ENCODE results near the gene ACP3.
"Not testable (repeated sequence)": the region's sequence is repeated elsewhere in the genome, so short reads cannot be mapped to it uniquely, and the experiment has no call there.

The ACP3 gene

GRCh38 chr3:132380920-132381319, 63.7 kb downstream of the ACP3 start:
- H3K9ac ChIP-seq, result no peak overlapping the region

DNA sequence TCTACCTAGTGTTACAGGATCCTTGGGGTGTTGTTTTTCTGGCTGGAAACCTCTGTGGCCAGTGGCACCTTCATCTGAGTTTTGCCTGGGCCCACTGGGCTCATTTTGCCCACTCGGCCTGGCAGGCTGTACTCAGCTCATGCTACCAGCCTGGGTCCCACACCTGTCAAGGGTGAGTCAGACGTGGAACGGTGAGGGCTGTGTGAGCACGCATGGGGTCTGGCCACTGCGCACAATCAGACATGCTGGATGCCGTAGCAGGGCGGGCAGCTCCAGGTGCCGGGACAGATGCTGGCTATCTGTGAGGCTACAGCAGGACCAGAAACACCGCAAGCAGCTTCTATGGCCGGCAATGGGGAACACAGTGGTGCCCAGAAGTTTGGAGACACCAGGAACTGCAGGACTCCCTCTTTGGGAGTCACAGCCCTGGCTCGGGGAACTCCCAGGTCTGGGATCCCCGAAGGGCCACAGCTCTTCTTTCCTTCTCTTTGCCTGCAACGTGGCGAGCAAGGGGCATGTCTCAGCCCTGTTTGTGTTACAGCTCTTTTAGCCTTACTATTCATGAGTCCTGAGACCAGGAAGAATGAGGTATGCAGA, 64.2 kb downstream of the ACP3 start:
- Histone ChIP-seq H3K4me2 (peak overlapping the region in 2 of 11 experiments; percentile 33 to 45; a peak in 3 of 22 replicates), H3K36me3 (peaks cover 0 to 39% (median 0%) of the 10 kb centered on the region in 11 experiments; a peak in 4 of 22 replicates), H3K27ac (no peak overlapping the region), H3K4me1 (peaks cover 4 to 17% (median 7%) of the 10 kb centered on the region in 10 experiments), H4K20me1 (no peaks in the 10 kb centered on the region), H3K27me3 (no peaks in the 10 kb centered on the region), H3K9me3 (replicated peaks in 1 of 11) (peaks cover 20 to 32% (median 25%) of the 10 kb centered on the region in 11 experiments), H3K9ac (no peak overlapping the region), H3K4me3 (no peak overlapping the region)
- TF ChIP-seq Cebpa-rat (IDR thresholded peaks at IDR 0.05), result no peak

More at GRCh38 chr3:132380920-132381319, 63.7 kb downstream of the ACP3 start:
- peaks cover 0 to 12% (median 3%) of the 10 kb centered on the region in 10 experiments; a peak in 11 of 20 replicates for H3K4me1 ChIP-seq
- H4K20me1 ChIP-seq, result no peaks in the 10 kb centered on the region
- peaks cover 0 to 39% (median 0%) of the 10 kb centered on the region in 11 experiments; a peak in 4 of 22 replicates for H3K36me3 ChIP-seq
- H3K27ac ChIP-seq, result no peak overlapping the region
- peak overlapping the region in 2 of 11 experiments; percentile 33 to 45; a peak in 3 of 22 replicates for H3K4me2 ChIP-seq
- H3K27me3 ChIP-seq, result no peaks in the 10 kb centered on the region
- peaks cover 20 to 32% (median 25%) of the 10 kb centered on the region in 11 experiments for H3K9me3 ChIP-seq (replicated peaks in 1 of 11)
- no peak overlapping the region for H3K4me3 ChIP-seq
- TF ChIP-seq Cebpa-rat (IDR thresholded peaks at IDR 0.05), result no peak

DNA sequence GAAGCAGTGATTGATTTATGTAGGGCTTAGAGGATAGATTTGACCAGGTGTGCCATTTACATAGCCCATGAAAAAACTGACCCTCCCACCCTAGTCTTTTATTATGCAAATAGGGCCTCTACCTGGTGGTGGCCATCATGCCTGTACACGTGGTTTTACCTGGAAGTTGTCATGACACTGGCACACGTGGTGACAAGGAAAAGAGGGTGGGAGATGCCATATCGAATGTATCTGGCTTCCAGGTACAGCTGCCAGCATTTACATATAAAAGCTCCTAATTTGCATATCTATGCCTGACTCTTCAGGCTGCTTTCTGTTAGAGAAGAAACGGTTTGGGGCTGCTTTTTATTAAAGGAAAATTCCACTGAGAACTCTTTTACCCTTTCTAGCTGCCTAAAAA, 65.1 kb downstream of the ACP3 start:
- peaks cover 0 to 33% (median 0%) of the 10 kb centered on the region in 11 experiments; a peak in 4 of 22 replicates for H3K36me3 ChIP-seq
- no peak overlapping the region for H3K4me2 ChIP-seq
- no peak for TF ChIP-seq Cebpa-rat (IDR thresholded peaks at IDR 0.05)
- peaks cover 13 to 25% (median 16%) of the 10 kb centered on the region in 10 experiments for H3K4me1 ChIP-seq
- peaks cover 20 to 30% (median 25%) of the 10 kb centered on the region in 11 experiments for H3K9me3 ChIP-seq (replicated peaks in 1 of 11)
- H3K9ac ChIP-seq, result no peak overlapping the region
- no peak overlapping the region for H3K27ac ChIP-seq
- H3K4me3 ChIP-seq, result no peak overlapping the region
- H3K27me3 ChIP-seq, result no peaks in the 10 kb centered on the region
- H4K20me1 ChIP-seq, result no peaks in the 10 kb centered on the region

- H3K9ac ChIP-seq, result no peak overlapping the region
- peaks cover 20 to 30% (median 25%) of the 10 kb centered on the region in 11 experiments for H3K9me3 ChIP-seq (replicated peaks in 1 of 11)
- H3K36me3 ChIP-seq, result peaks cover 0 to 28% (median 0%) of the 10 kb centered on the region in 11 experiments; a peak in 4 of 22 replicates
- no peak for TF ChIP-seq Cebpa-rat (IDR thresholded peaks at IDR 0.05)
- H3K4me1 ChIP-seq, result peaks cover 14 to 26% (median 18%) of the 10 kb centered on the region in 10 experiments
- no peaks in the 10 kb centered on the region for H4K20me1 ChIP-seq
- no peaks in the 10 kb centered on the region for H3K27me3 ChIP-seq
- no peak overlapping the region for H3K27ac ChIP-seq
- H3K4me2 ChIP-seq, result no peak overlapping the region
- no peak overlapping the region for H3K4me3 ChIP-seq
These were observed 65.5 kb downstream of the ACP3 start for GRCh38 chr3:132382688-132383194.

DNA sequence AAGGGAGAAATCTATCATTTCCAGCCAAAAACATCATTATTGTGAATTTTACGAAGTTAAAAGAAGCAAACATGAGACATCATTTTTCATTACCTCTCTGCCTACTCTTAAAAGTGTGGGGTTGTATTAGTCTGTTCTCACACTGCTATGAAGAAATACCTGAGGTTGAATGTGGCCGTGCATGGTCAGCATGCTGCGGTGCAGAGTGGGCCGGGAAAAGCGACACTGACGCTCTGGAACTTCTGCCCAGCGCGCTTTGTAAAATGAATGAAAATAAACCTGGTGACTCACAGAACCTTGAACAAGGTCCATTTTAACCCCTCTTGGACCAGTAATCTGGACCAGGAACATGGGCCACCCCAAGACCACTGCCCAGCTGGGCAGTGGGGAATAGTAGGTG, 69.1 kb downstream of the ACP3 start:
- Histone ChIP-seq H3K36me3 (peaks cover 0 to 15% (median 0%) of the 10 kb centered on the region in 11 experiments; a peak in 2 of 22 replicates), H3K4me3 (no peak overlapping the region), H3K4me2 (peak overlapping the region; percentile 40 to 76 (median 65)), H3K27me3 (no peaks in the 10 kb centered on the region), H3K9ac (no peak overlapping the region), H3K27ac (no peak overlapping the region), H3K4me1 (peaks cover 14 to 19% (median 16%) of the 10 kb centered on the region in 10 experiments), H3K9me3 (replicated peaks in 1 of 11) (peaks cover 20 to 30% (median 25%) of the 10 kb centered on the region in 11 experiments), H4K20me1 (no peaks in the 10 kb centered on the region)
- TF ChIP-seq Cebpa-rat (IDR thresholded peaks at IDR 0.05), result no peak

DNA sequence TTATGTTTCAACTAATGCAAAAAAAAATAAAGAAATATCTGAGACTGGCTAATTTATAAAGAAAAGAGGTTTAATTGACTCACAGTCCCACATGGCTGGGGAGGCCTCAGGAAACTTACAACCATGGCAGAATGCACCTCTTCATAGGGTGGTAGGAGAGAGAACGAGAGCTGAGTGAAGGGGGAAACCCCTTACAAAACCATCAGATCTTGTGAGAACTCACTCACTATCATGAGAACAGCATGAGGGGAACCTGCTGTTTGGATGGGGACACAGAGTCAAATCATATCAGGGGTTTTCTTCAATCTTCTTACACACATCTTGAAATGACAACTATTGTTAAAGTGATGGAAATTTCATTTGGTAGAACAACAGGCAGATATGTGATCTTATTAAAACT, 75.5 kb downstream of the ACP3 start:
- not testable (repeated sequence) for H3K4me2 ChIP-seq, H3K4me3 ChIP-seq, H3K36me3 ChIP-seq, H3K27ac ChIP-seq, H4K20me1 ChIP-seq, H3K9ac ChIP-seq, H3K4me1 ChIP-seq, H3K27me3 ChIP-seq
- peaks cover 9 to 15% (median 12%) of the 10 kb centered on the region in 11 experiments; a peak in 20 of 22 replicates for H3K9me3 ChIP-seq (replicated peaks in 1 of 11)

DNA sequence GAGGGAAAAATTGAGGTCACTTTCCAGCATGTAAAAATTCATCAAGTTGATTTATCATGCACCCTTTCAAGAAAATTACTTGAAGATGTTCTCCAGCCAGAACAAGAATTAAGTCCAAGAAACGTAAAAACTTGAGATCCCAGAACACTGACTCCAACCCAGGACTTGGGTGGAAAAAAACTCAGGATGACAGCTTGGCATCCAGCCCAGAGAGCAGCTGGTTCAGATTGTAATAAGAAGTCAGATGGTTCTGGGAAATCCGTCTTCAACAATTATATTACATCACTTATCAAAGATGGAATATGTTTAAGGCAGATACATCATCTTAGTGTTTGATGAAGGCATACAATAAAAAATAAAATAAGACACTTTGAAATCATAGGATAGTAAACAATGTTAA, 77.1 kb downstream of the ACP3 start:
- Histone ChIP-seq H3K27ac (no peak overlapping the region), H3K9ac (no peak overlapping the region), H3K4me3 (no peak overlapping the region), H3K4me2 (no peak overlapping the region), H3K36me3 (no peaks in the 10 kb centered on the region), H3K4me1 (peaks cover 0 to 4% (median 0%) of the 10 kb centered on the region in 10 experiments; a peak in 3 of 20 replicates), H4K20me1 (no peaks in the 10 kb centered on the region), H3K9me3 (replicated peaks in 1 of 11) (peaks cover 9 to 15% (median 12%) of the 10 kb centered on the region in 11 experiments; a peak in 20 of 22 replicates), H3K27me3 (no peaks in the 10 kb centered on the region)
- TF ChIP-seq Cebpa-rat (IDR thresholded peaks at IDR 0.05), result no peak

DNA sequence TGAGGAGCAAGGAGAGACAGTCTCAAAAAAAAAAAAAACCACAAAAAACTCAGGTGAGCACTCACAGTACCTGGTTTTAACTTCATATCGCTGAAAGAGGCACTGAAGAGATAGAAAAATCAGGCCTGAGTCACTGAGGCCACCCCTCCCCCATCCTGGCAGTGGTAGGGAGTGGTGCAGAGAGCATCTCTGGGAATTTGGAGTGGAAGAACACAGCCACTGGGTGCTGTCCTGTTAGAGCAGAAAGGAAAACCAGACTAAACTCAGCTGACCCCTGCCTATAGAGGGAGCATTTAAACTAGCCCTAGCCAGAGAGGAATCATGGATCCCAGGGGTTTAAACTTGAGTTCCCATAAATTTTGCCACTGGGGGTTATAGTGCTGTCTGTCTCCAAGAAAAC, 77.9 kb downstream of the ACP3 start:
- H3K27me3 ChIP-seq, result no peaks in the 10 kb centered on the region
- no peak overlapping the region for H3K4me2 ChIP-seq
- no peak overlapping the region for H3K4me3 ChIP-seq
- H3K4me1 ChIP-seq, result peaks cover 0 to 12% (median 0%) of the 10 kb centered on the region in 10 experiments; a peak in 7 of 20 replicates
- TF ChIP-seq Cebpa-rat (IDR thresholded peaks at IDR 0.05), result no peak
- H3K27ac ChIP-seq, result no peak overlapping the region
- H3K36me3 ChIP-seq, result no peaks in the 10 kb centered on the region
- H4K20me1 ChIP-seq, result no peaks in the 10 kb centered on the region
- H3K9me3 ChIP-seq (replicated peaks in 1 of 11), result peaks cover 9 to 15% (median 12%) of the 10 kb centered on the region in 11 experiments; a peak in 20 of 22 replicates
- no peak overlapping the region for H3K9ac ChIP-seq

GRCh38 chr3:132396255-132396654, 79.0 kb downstream of the ACP3 start:
- H3K4me1 ChIP-seq, result peaks cover 3 to 16% (median 4%) of the 10 kb centered on the region in 10 experiments; a peak in 18 of 20 replicates
- peaks cover 9 to 15% (median 12%) of the 10 kb centered on the region in 11 experiments; a peak in 20 of 22 replicates for H3K9me3 ChIP-seq (replicated peaks in 1 of 11)
- no peaks in the 10 kb centered on the region for H4K20me1 ChIP-seq
- no peaks in the 10 kb centered on the region for H3K36me3 ChIP-seq
- H3K27ac ChIP-seq, result no peak overlapping the region
- H3K27me3 ChIP-seq, result 0 out of 22 replicates have a peak, but pooled peaks cover 0 to 3% (median 0%) of the 10 kb centered on the region in 11 experiments
- H3K9ac ChIP-seq, result no peak overlapping the region
- H3K4me2 ChIP-seq, result no peak overlapping the region
- H3K4me3 ChIP-seq, result no peak overlapping the region
- no peak for TF ChIP-seq Cebpa-rat (IDR thresholded peaks at IDR 0.05)

- not testable (repeated sequence) for H3K4me2 ChIP-seq, H3K27ac ChIP-seq, H3K27me3 ChIP-seq, H4K20me1 ChIP-seq, H3K9ac ChIP-seq, H3K4me3 ChIP-seq, H3K36me3 ChIP-seq
- H3K4me1 ChIP-seq, result peaks cover 7 to 21% (median 8%) of the 10 kb centered on the region in 10 experiments; a peak in 18 of 20 replicates
- H3K9me3 ChIP-seq (replicated peaks in 1 of 11), result peaks cover 9 to 15% (median 12%) of the 10 kb centered on the region in 11 experiments; a peak in 20 of 22 replicates
These were observed 79.6 kb downstream of the ACP3 start for GRCh38 chr3:132396776-132397175.
